HFFc6 (cell line): ENCODE measurements around the gene SIRPB1. TPM values are rescaled to one million over a fixed set of nuclear protein-coding genes. Genes with fewer than 3 reads are reported as not detected.
"Not testable (repeated sequence)": the region's sequence is repeated elsewhere in the genome, so short reads cannot be mapped to it uniquely, and the experiment has no call there.

Experiments
- DNase-seq: peaks from one replicate; pipeline ENCODE4 v3.0.0-alpha.2; 2018
- H3K27ac Mint-ChIP-seq: 2 replicates; pipeline ENCODE4 v1.8.0; 2020; ENCODE audit warnings: mild to moderate bottlenecking, mixed read lengths
- H3K27me3 Mint-ChIP-seq: 2 replicates; pipeline ENCODE4 v1.8.0; 2021; ENCODE audit warnings: mild to moderate bottlenecking, moderate library complexity, mixed read lengths; ENCODE audit not compliant: insufficient read depth
- H3K36me3 Mint-ChIP-seq: 2 replicates; pipeline ENCODE4 v1.8.0; 2021; ENCODE audit warnings: low read depth, mixed read lengths
- H3K4me1 Mint-ChIP-seq: 2 replicates; pipeline ENCODE4 v1.8.0; 2020; ENCODE audit warnings: low read depth, mixed read lengths
- H3K4me3 Mint-ChIP-seq: 2 replicates; pipeline ENCODE4 v1.8.0; 2020; ENCODE audit warnings: mild to moderate bottlenecking, moderate library complexity, mixed read lengths
- H3K9me3 Mint-ChIP-seq: 2 replicates; pipeline ENCODE4 v1.8.0; 2020; ENCODE audit warnings: mild to moderate bottlenecking, mixed read lengths
- total RNA-seq, 6 experiments: library from RNA; stranded (reverse); fragmentation: NEBNext Ultra II Directional; extraction: Animal tissue kit (Norgen Biotek cat#: 25700); gene quantifications; 2 replicates in 1 of 6; 3 replicates in 5 of 6; pipeline ENCODE4 v1.2.3, GENCODE V29; 2021
- TF ChIP-seq, protein P1 (sequence below): fragments of 200-600 bp; sonication (generic); IDR thresholded peaks from 2 replicates; pipeline ENCODE4 v1.5.0; 2021; ENCODE audit warnings: antibody characterized with exemption, mild to moderate bottlenecking

The SIRPB1 gene
- total RNA-seq, 6 experiments from 2014 or later = not detected

- no peak for DNase-seq
- Mint-ChIP-seq H3K4me1 (no peaks in the 10 kb centered on the region), H3K36me3 (no peaks in the 10 kb centered on the region), H3K4me3 (no peak overlapping the region), H3K27ac (no peak overlapping the region), H3K27me3 (peaks cover 16% of the 10 kb centered on the region), H3K9me3 (no peaks in the 10 kb centered on the region; the same call in 1 of the 2 replicates)
- TF ChIP-seq, protein P1, sequence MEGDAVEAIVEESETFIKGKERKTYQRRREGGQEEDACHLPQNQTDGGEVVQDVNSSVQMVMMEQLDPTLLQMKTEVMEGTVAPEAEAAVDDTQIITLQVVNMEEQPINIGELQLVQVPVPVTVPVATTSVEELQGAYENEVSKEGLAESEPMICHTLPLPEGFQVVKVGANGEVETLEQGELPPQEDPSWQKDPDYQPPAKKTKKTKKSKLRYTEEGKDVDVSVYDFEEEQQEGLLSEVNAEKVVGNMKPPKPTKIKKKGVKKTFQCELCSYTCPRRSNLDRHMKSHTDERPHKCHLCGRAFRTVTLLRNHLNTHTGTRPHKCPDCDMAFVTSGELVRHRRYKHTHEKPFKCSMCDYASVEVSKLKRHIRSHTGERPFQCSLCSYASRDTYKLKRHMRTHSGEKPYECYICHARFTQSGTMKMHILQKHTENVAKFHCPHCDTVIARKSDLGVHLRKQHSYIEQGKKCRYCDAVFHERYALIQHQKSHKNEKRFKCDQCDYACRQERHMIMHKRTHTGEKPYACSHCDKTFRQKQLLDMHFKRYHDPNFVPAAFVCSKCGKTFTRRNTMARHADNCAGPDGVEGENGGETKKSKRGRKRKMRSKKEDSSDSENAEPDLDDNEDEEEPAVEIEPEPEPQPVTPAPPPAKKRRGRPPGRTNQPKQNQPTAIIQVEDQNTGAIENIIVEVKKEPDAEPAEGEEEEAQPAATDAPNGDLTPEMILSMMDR = no peak
Observed at GRCh38 chr20:1648101-1648500, 28.3 kb upstream of the SIRPB1 start.

- H3K4me1 Mint-ChIP-seq = no peaks in the 10 kb centered on the region
- no peaks in the 10 kb centered on the region for H3K9me3 Mint-ChIP-seq
- no peak for DNase-seq
- H3K4me3 Mint-ChIP-seq = no peak overlapping the region
- no peaks in the 10 kb centered on the region for H3K36me3 Mint-ChIP-seq
- no peak overlapping the region for H3K27ac Mint-ChIP-seq
- H3K27me3 Mint-ChIP-seq = peaks cover 16% of the 10 kb centered on the region
- TF ChIP-seq, protein P1 = no peak
Observed at GRCh38 chr20:1646975-1647431, 27.2 kb upstream of the SIRPB1 start.

DNA sequence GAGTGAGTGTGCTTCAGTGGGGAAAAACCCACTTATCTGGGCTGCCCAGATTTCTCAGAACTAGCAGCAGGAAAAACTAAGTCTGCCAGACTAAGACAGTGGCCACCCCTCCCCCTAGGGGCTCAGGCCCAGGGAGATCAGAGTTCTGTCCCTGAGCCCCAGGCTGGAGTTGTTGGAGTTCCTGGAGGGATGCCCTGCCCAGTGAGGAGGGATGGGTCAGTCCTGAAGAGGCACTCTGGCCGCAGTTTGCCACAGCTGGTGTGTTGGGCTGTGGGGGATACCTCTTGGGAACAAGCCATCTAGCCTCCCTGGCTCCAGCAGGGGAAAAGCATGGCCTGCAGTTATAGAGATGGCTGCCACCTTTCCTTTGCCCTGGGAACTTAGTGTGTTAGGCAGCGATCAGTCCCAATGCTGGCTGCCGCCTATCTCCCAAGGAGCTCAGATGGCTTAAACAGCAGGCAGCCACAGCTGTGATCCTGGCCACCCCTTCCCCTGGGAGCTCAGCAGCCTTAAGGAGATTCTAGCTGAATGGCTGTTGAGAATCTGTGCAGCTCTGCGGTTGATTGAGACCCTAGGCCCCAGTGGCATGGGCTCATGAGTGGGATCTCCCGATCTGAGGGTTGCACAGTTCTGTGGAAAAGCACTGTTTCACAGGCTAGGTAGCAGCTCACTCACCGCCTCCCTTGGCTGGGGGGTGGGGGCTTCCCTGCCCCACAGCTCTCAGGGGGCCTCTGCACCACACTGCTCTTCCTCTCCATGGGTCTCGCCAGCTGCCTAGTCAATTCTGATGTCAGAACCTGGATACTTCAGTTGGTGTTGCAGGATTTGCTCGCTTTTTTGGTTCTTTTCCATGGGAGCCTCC, 24.5 kb upstream of the SIRPB1 start:
- TF ChIP-seq, protein P1 = no peak
- Mint-ChIP-seq H3K4me1 (no peaks in the 10 kb centered on the region), H3K27me3 (peaks cover 14% of the 10 kb centered on the region), H3K36me3 (no peaks in the 10 kb centered on the region), H3K9me3 (no peaks in the 10 kb centered on the region; the same call in 1 of the 2 replicates), H3K27ac (no peak overlapping the region), H3K4me3 (no peak overlapping the region)
- no peak for DNase-seq

DNA sequence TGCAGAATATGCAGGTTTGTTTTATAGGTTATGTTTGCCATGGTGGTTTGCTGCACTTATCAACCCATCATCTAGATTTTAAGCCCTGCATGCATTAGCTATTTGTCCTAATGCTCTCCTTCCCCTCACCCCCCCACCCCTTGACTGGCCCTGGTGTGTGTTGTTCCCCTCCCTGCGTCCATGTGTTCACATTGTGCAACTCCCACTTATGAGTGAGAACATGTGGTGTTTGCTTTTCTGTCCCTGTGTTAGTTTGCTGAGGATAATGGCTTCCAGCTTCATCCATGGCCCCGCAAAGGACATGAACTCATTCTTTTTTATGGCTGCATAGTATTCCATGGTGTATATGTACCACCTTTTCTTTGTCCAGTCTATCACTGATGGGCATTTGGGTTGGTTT, 18.8 kb upstream of the SIRPB1 start:
- H3K27ac Mint-ChIP-seq, H3K4me3 Mint-ChIP-seq, H3K36me3 Mint-ChIP-seq, H3K9me3 Mint-ChIP-seq, DNase-seq, H3K4me1 Mint-ChIP-seq: not testable (repeated sequence)
- H3K27me3 Mint-ChIP-seq = peaks cover 27% of the 10 kb centered on the region

DNA sequence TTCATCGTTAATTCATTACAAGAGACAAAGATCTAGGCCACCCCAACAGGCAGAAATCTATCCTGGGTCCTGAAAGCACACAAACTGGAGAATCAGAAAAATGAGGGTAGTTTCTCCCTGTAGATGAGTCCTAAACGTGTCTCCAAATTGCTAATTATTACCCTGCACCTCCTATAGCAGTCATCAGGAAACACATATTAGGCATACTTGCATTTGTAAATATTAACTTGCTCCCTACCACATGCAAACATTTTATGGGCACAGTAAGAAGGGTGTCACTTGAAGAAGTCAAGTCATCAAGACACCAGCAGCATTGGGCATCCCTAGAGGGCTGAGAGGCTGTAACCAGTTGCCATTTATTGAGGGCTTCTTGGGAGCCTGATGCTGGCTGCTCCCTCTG, 17.9 kb upstream of the SIRPB1 start:
- no peak for DNase-seq
- H3K4me3 Mint-ChIP-seq = no peak overlapping the region
- TF ChIP-seq, protein P1 = no peak
- H3K27ac Mint-ChIP-seq = no peak overlapping the region
- peaks cover 28% of the 10 kb centered on the region for H3K27me3 Mint-ChIP-seq
- no peaks in the 10 kb centered on the region for H3K4me1 Mint-ChIP-seq
- no peaks in the 10 kb centered on the region; the same call in 1 of the 2 replicates for H3K9me3 Mint-ChIP-seq
- H3K36me3 Mint-ChIP-seq = no peaks in the 10 kb centered on the region

- Mint-ChIP-seq H3K9me3 (no peaks in the 10 kb centered on the region; the same call in 1 of the 2 replicates), H3K27ac (no peak overlapping the region)
- no peak for DNase-seq
Observed at GRCh38 chr20:1637226-1637625, 17.4 kb upstream of the SIRPB1 start.

More at GRCh38 chr20:1637226-1637625, 17.4 kb upstream of the SIRPB1 start:
- Mint-ChIP-seq H3K36me3 (no peaks in the 10 kb centered on the region), H3K4me3 (no peak overlapping the region), H3K27me3 (peaks cover 29% of the 10 kb centered on the region), H3K4me1 (no peaks in the 10 kb centered on the region)
- TF ChIP-seq, protein P1 = no peak
